ENCODE measurements around the gene TMPRSS2.

TMPRSS2 gene

DNA sequence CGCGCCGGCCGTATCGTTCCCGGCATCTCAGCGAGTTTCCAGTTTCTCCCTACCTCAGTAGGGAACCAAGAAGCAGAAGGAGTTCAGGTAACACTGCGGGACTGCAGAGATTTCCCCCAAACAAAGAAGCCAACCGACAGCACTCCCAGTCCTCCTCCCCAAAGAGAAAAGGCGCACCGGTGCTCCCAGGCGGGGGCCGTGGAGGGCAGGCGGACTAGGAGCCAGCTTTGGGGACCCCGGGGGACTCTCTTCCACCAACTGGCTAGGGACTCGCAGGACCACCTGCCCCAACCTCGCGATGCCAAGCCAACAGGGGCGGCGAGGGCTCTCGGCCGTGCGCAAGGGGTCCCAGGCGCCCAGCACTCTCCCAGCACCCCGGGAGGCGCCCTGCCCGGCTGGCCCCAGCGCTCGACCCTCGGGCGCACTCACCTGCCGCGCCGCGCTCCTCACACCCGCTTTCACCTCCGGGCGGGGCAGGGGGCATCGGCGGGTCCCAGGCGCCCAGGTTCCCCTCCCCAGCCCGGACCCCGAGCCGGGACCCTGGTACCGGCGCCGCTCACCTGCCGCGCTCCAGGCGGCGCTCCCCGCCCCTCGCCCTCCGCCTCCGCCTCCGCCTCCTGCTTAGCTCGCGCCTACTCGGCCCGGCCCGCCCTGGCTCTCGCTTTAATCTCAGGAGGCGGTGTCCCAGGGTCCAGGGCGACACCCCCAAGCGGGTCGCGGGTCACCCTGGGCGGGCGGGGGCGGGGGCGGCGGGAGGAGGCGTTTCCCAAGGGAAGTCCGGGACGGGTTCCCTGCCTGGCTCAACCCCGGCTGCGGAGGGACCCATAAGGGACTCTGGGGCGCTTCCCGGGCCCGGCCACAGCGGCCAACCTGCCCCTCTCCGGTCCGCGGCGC lies at the start of gene TMPRSS2:
Gene TMPRSS2, minus strand, starts transcription at position 638 of the 894 bp plus-strand sequence. CDS start 10,025 bp downstream, outside the sequence.
- peaks cover 54% of the 10 kb centered on the region for H3K27me3 Mint-ChIP-seq
- H3K9me3 Mint-ChIP-seq: no peaks in the 10 kb centered on the region
- H3K4me1 Mint-ChIP-seq: no peaks in the 10 kb centered on the region
- H3K4me3 Mint-ChIP-seq: no peak within 1 kb of the TSS
- no peak for ATAC-seq
- no peaks in the 10 kb centered on the region for H3K36me3 Mint-ChIP-seq
- no peak within 1 kb of the TSS for H3K27ac Mint-ChIP-seq

DNA sequence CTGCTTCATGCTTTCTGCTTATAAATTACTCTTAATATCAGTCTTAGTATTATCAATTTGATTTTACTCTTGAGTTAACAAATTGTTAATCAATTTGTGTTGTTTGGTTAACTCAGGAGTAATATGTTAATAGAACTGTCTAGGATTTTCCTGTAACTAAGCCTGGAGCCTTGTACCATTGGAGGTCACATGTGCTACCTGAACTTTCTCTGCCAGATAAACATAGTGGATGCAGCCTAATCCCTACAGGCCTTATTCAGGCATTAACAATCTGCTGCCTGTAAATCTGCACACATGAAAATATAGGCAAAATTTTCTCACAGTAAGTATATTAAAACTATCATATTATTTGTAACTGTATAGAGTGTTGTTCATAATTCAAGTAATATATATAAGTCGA lies 47.1 kb upstream of the TMPRSS2 start:
- Mint-ChIP-seq H3K27ac (no peak overlapping the region), H3K4me3 (no peak overlapping the region), H3K36me3 (no peaks in the 10 kb centered on the region), H3K4me1 (peaks cover 8% of the 10 kb centered on the region), H3K27me3 (peaks cover 32% of the 10 kb centered on the region), H3K9me3 (peaks cover 5% of the 10 kb centered on the region)
- no peak for ATAC-seq

DNA sequence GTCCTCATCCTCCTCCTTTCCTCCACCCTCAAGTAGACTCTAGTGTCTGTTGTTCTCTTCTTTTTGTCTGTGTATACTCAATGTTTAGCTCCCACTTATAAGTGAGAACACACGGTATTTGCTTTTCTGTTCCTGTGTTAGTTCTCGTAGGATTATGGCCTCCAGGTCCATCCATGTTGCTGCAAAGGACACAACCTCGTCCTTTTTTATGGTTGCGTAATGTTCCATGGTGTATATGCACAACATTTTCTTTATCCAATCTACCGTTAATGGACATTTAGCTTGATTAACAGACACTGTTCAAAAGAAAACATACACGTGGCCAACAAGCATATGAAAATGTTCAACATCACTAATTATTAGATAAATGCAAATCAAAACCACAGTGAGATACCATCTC lies 44.3 kb upstream of the TMPRSS2 start:
- Mint-ChIP-seq H3K9me3 (peaks cover 6% of the 10 kb centered on the region), H3K36me3 (no peaks in the 10 kb centered on the region), H3K27ac (no peak overlapping the region), H3K27me3 (peaks cover 35% of the 10 kb centered on the region), H3K4me3 (no peak overlapping the region), H3K4me1 (no peaks in the 10 kb centered on the region)
- ATAC-seq: no peak

DNA sequence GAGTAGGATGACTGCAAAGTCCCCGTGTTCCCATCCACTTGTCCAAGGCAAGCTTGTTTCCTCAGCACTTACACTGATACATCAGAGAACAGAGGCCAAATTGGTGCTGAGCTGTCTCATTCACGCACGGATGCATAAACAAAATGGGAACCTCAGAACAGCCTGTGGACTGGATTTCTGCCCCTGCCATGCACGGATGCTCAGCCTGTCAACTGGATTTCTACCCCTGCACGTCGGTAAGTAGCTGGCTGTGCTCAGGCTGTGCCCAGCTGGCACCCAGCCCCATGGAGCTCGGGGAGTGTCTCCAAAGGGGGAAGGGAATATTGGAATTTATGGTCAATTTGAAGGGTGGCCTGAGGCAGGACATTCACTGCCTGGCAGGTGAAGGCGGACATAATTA lies 40.8 kb upstream of the TMPRSS2 start:
- H3K9me3 Mint-ChIP-seq: peaks cover 6% of the 10 kb centered on the region
- no peaks in the 10 kb centered on the region for H3K36me3 Mint-ChIP-seq
- peaks cover 11% of the 10 kb centered on the region for H3K4me1 Mint-ChIP-seq
- no peak for ATAC-seq
- H3K27ac Mint-ChIP-seq: no peak overlapping the region
- H3K27me3 Mint-ChIP-seq: peaks cover 44% of the 10 kb centered on the region
- H3K4me3 Mint-ChIP-seq: no peak overlapping the region

DNA sequence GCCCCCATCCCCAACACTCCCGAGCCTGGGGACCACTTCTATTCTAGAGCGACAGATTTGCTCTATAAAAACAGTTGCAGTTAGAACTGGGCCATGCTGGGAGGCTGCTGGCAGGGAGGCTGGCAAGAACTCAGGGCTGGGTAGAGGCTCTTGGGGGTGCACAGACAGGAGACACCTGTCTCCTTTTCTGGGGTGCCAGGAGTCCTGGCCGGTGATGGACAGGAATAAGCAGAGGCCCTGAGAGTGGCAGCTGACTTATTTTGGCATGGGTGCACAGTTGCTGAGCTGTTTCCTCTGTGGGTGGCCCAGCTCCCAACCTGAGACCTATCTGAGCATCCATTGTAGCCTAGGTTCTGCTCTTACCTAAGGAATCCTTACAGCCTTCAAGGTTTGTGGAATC lies 39.2 kb upstream of the TMPRSS2 start:
- H3K4me3 Mint-ChIP-seq: no peak overlapping the region
- peak; percentile 12 for ATAC-seq
- peaks cover 61% of the 10 kb centered on the region for H3K27me3 Mint-ChIP-seq
- H3K4me1 Mint-ChIP-seq: peaks cover 11% of the 10 kb centered on the region
- no peak overlapping the region for H3K27ac Mint-ChIP-seq
- peaks cover 4% of the 10 kb centered on the region for H3K9me3 Mint-ChIP-seq
- H3K36me3 Mint-ChIP-seq: no peaks in the 10 kb centered on the region

DNA sequence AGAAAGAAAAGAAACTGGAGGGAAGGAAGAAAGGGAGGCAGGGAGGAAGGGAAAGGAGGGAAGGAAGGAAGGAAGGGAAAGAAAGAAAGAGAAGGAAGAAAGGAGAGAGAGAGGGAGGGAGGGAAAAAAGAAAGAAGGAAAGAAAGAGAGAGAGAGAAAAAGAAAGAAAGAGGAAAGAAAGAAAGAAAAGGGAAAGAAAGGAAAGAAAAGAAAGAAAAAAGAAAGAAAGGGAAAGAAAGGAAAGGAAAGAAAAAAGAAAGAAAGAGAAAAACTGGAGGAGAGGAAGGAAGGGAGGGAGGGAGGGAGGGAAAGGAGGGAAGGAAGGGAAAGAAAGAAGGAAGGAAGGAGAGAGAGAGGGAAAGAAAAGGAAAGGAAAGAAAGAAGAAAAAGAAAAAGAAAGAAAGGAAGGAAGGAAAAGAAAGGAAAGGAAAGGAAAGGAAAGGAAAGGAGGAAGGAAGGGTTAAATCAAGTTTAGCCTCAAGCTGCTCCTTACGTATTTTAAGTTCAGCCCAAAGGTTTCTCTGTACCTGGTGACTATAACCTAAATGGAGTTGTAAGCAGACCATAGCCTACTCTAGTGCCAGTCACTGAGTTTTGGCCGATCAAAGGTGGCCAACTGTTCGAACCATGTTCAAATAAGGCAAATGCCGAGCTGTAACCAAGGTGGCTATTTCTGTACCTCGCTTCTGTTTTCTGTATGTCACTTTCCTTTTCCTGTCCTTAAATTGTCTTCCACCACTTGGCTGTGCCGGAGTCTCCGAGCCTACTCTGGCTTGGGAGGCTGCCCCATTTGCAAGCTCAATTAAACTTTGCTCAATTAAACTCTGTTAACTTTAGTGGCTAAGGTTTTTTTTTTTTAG lies 37.8 kb upstream of the TMPRSS2 start:
- peaks cover 73% of the 10 kb centered on the region for H3K27me3 Mint-ChIP-seq
- peak overlapping the region; percentile 58 for H3K27ac Mint-ChIP-seq
- no peaks in the 10 kb centered on the region for H3K36me3 Mint-ChIP-seq
- H3K9me3 Mint-ChIP-seq: peaks cover 3% of the 10 kb centered on the region
- ATAC-seq: no peak
- H3K4me1 Mint-ChIP-seq: peaks cover 11% of the 10 kb centered on the region
- no peak overlapping the region for H3K4me3 Mint-ChIP-seq

DNA sequence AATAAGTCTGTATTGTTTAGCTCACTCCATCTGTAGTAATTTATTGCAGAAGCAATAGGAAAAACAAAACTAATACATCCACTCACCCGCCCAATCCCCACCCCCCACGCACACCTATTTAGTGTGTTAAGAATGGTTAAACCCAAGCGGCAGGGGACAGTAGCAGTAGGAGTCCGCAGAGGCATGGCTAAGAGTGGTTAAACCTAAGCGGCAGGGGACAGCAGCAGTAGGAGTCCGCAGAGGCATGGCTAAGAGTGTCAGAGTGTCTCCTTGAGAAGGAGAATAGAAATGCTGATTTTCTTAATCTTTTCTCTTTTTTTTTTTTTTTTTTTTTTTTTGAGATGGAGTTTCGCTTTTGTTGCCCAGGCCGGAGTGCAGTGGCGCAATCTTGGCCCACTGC lies 34.8 kb upstream of the TMPRSS2 start:
- Mint-ChIP-seq H3K36me3 (no peaks in the 10 kb centered on the region), H3K27me3 (peaks cover 72% of the 10 kb centered on the region), H3K4me1 (peaks cover 11% of the 10 kb centered on the region), H3K27ac (no peak overlapping the region), H3K9me3 (no peaks in the 10 kb centered on the region), H3K4me3 (no peak overlapping the region)
- no peak for ATAC-seq

DNA sequence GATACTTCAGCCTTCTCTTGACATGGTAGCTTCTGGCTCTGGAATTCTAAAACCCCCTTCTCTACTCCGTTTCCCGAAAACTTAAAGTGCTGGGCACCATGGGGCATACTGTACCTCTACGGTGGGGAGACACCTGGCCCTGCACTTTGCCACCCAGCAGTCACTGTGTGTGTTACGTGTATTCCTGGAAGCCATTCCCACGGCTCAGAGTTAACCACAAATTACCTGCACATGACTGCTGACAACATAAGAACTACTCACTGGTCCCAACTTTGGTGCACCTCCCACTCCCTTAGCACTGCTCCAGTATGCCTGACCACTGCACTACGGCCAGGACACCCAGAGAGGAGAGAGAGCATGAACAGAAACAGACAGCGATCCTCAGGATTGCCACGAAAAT lies 29.4 kb upstream of the TMPRSS2 start:
- no peaks in the 10 kb centered on the region for H3K36me3 Mint-ChIP-seq
- H3K9me3 Mint-ChIP-seq: no peaks in the 10 kb centered on the region
- H3K4me3 Mint-ChIP-seq: no peak overlapping the region
- no peaks in the 10 kb centered on the region for H3K4me1 Mint-ChIP-seq
- H3K27ac Mint-ChIP-seq: no peak overlapping the region
- ATAC-seq: no peak
- H3K27me3 Mint-ChIP-seq: peaks cover 81% of the 10 kb centered on the region

DNA sequence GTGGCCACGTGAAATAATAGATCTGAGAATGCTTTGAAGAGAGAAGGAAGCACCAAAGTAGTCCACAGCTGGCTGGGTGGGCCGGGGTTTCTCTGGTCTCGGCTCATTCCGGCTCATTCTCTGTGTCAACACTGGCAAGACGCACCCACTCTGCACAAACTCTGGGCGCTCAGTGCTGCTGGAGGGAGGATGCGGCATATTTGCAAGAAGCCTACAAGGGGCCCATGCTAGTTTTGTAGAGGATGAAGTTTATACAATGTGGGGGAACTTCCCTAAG lies 28.8 kb upstream of the TMPRSS2 start:
- Mint-ChIP-seq H3K4me3 (no peak overlapping the region), H3K27me3 (peaks cover 77% of the 10 kb centered on the region), H3K4me1 (no peaks in the 10 kb centered on the region), H3K9me3 (no peaks in the 10 kb centered on the region), H3K27ac (no peak overlapping the region), H3K36me3 (no peaks in the 10 kb centered on the region)
- ATAC-seq: no peak

DNA sequence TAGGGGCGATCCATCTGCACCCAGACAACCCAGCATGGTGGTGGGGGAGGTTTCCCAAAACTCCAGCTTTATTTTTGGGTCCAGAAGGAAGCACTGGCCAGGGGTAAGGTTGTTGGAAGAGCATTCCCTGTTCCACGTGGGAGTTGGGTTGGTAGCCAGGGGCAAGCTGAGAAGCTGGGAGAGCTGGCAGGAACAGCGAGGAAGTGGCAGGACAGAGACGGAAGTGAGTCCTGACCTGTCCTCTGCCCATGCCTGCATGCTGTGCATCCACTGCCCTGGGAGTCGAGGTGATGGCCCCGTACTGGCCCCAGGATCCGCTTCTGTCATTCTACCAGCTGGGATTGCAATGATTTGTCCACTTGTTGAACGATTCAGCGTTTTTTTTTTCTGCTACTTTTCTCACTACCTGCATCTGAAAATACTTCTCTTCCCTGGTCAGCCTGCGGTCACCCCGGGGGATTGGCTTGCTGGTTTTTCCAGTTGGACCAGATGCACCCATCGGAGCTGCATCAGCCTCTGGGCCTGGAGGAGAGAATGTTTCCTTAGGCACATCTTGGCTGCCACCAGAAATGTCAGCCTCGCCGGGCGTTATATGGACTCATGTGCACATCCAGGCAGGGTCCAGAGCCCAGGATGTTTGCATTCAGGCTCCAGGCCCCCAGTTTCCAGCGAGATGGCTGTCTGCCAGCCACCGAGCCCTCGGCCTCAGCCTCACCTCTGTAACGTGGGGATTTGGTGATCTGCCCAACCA lies 28.3 kb upstream of the TMPRSS2 start:
- H3K4me3 Mint-ChIP-seq: no peak overlapping the region
- no peak for ATAC-seq
- H3K36me3 Mint-ChIP-seq: no peaks in the 10 kb centered on the region
- H3K27ac Mint-ChIP-seq: no peak overlapping the region
- no peaks in the 10 kb centered on the region for H3K4me1 Mint-ChIP-seq
- H3K9me3 Mint-ChIP-seq: no peaks in the 10 kb centered on the region
- H3K27me3 Mint-ChIP-seq: peaks cover 72% of the 10 kb centered on the region

DNA sequence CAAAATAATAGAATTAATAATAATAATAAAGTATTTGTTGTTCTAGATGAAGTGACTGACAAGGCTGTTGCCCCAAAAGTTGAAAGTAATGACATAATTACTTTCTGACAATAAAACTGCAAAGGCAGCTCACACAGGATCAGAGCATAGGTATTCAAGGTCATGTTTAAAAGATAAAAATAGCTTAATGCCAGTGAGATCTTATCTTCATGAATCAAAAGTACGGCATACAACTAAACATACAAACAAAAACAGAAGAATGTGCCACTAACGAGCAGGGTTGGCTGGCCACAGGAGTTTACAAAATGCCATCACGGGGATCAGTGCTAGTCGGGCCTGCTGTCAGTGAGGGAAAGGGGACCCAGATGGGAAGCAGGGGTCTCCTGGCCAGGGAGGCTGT lies 22.4 kb upstream of the TMPRSS2 start:
- Mint-ChIP-seq H3K27me3 (peaks cover 60% of the 10 kb centered on the region), H3K4me1 (no peaks in the 10 kb centered on the region), H3K4me3 (no peak overlapping the region), H3K9me3 (no peaks in the 10 kb centered on the region), H3K36me3 (no peaks in the 10 kb centered on the region), H3K27ac (no peak overlapping the region)
- no peak for ATAC-seq

DNA sequence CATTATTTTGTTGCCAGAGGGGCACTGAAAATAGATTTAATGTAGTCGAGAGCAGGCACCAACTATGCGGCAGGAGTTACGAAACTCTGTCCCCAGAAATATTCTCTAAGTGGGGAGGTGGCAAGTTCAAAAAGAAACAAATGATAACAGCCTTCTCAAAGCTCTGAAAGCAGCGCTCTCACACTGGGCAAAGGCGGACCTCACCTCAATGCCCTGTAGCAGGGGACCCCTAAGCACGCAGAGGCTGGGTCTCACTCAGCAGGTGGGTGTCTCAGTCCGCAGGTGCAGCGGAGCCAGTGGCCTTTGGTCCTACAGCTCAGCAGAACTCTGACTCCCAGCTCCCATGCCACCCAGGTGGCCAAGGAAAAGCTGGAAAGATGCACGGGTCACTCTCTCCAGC lies 21.8 kb upstream of the TMPRSS2 start:
- H3K9me3 Mint-ChIP-seq: no peaks in the 10 kb centered on the region
- no peak for ATAC-seq
- no peaks in the 10 kb centered on the region for H3K4me1 Mint-ChIP-seq

DNA sequence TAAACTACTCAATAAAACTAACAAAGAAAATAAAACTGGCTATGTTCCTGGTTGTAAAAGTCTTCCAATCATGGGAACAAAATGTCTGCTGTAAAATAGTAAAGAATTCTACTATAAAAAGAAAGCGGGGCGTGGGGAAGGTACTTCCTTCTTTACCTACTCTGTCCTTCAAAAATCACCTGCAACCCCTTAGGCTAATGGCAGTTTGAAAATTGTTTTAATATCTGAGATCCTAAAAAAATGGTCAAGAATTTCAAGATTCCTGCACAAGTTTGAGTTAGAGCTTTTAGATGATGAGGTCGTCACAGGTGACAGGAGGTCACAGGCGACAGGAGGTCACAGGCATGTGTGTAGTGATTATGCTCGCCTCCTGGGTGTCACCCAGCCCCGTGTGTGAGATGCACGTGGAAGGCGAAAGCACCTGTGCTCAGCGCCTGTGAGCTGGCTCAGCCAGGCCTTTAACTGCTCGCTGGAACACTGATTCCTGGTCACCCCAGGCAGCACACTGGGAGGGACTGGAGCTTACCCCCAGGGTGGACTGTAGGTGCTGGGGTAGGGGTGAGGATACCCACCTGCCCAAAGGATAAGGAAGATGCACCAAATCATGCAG lies 18.6 kb upstream of the TMPRSS2 start:
- Mint-ChIP-seq H3K27ac (no peak overlapping the region), H3K9me3 (no peaks in the 10 kb centered on the region), H3K4me3 (no peak overlapping the region), H3K4me1 (no peaks in the 10 kb centered on the region), H3K36me3 (no peaks in the 10 kb centered on the region), H3K27me3 (peaks cover 45% of the 10 kb centered on the region)
- ATAC-seq: no peak

More for the DNA sequence above, 21.8 kb upstream of the TMPRSS2 start:
- Mint-ChIP-seq H3K36me3 (no peaks in the 10 kb centered on the region), H3K27me3 (peaks cover 59% of the 10 kb centered on the region), H3K27ac (no peak overlapping the region), H3K4me3 (no peak overlapping the region)

DNA sequence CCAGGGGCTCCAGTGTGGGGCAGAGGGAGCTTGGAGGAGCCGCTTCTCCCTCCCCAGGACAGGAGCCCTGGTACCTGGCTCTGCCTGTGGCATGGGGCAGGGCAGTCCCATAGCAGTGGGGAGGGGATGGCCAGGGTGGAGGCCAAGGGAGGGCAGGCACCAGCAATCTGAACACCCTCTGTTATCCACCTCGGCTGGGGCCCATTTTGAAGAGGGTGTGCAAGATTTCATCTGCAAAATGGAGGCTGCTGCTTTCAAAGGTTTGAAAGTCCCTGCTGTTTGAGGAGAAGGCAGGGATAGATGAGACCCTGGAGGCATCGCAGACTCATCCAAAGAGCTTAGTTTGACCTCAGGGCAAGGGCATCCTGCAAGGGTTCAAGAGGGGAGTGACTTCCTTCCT lies 15.2 kb upstream of the TMPRSS2 start:
- Mint-ChIP-seq H3K9me3 (peaks cover 3% of the 10 kb centered on the region), H3K27ac (no peak overlapping the region), H3K27me3 (peaks cover 30% of the 10 kb centered on the region), H3K4me1 (no peaks in the 10 kb centered on the region), H3K36me3 (no peaks in the 10 kb centered on the region), H3K4me3 (no peak overlapping the region)
- no peak for ATAC-seq

DNA sequence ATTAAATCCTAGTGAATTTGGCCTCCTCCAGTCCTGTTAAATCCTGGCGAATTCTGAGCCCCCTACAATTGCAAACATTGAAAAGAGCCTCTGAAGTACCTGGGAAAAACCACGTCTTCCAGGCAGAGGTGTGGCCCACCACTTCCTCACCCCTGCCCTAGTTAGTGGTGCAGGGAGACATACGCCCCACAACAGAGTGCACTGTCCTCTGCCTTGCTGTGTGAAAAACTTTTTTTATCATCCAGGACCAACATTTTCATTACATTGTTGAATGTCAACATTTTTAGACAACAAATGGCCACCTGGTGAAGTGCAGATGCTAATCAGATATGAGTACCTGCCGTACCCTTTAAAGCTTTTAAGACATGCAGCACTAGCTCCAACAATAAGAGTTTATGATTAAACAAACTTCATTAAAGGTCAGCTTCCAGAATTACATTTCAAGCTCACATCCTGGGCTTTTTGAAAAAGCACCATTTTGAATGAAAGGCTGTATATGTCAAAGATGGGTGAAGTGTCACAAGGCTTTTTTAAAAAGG lies 13.6 kb upstream of the TMPRSS2 start:
- Mint-ChIP-seq H3K27ac (no peak overlapping the region), H3K36me3 (no peaks in the 10 kb centered on the region), H3K27me3 (peaks cover 19% of the 10 kb centered on the region), H3K9me3 (peaks cover 3% of the 10 kb centered on the region), H3K4me1 (no peaks in the 10 kb centered on the region), H3K4me3 (no peak overlapping the region)
- ATAC-seq: no peak

Measured in stimulated activated memory B cell treated with anti-CD40 and anti-IgM and Interleukin-4, amounts not matched to agents 10 μg/mL and 1 μg/mL and 100 μg/mL, for 72 hours (primary cell).